Transverse colon (tissue), 4 donors: ENCODE measurements around the gene SLC22A15.

ENCODE experiments used
- CTCF ChIP-seq, 5 experiments: fragments of 200-600 bp in 3 of 5; fragments of 450-650 bp in 2 of 5; sonication (generic) in 3 of 5; IDR thresholded peaks; 1 replicate in 2 of 5; 2 replicates in 3 of 5; pipeline ENCODE4 v1.5.1; 2016 to 2017; ENCODE audit warnings: antibody characterized with exemption in 5 of 5, inconsistent platforms in 3 of 5, mild to moderate bottlenecking in 2 of 5, moderate library complexity in 1 of 5
- EP300 ChIP-seq: sonication (generic); formaldehyde crosslinking; IDR thresholded peaks from one replicate; pipeline ENCODE4 v1.6.1; 2017; ENCODE audit warnings: antibody characterized with exemption, low read depth
- POLR2A ChIP-seq: fragments of 450-650 bp; IDR thresholded peaks from one replicate; pipeline ENCODE4 v1.6.1; 2016; ENCODE audit warnings: antibody characterized with exemption, mild to moderate bottlenecking, moderate library complexity
- POLR2AphosphoS5 ChIP-seq, 3 donors: sonication (generic); formaldehyde crosslinking; IDR thresholded peaks; one replicate each; pipeline ENCODE4 v1.6.1; 2016; ENCODE audit warnings: antibody characterized with exemption in 3 of 3

DNA sequence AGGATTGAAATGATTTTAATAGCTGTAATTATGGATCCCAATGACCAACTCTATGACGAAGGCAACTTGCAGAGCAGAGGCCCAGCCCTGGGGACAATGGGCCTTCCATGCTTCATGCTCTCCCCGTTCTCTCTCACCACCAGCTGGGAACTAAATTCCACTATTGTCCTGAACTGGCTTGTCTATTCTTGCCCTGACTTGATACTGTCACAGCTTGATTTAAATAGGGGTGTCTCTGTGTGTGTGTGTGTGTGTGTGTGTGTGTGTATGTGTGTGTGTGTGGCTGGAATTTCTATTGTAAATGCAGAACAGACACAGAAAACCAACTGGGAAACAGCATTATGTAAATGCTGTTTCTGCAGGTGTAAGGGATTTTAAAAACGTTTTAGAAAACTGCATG is 57.0 kb downstream of the SLC22A15 start:
- no peak for TF ChIP-seq CTCF (IDR thresholded peaks at IDR 0.05)
- TF ChIP-seq POLR2A = no peak
- no peak for TF ChIP-seq POLR2AphosphoS5 (IDR thresholded peaks at IDR 0.05)
- no peak for TF ChIP-seq EP300
